ENCODE data around the gene SLC22A16.
A peak's percentile ranks its signal among the peaks of the same experiment; 100 is the strongest.
"Not testable (repeated sequence)": the region's sequence is repeated elsewhere in the genome, so short reads cannot be mapped to it uniquely, and the experiment has no call there.

SLC22A16 gene

DNA sequence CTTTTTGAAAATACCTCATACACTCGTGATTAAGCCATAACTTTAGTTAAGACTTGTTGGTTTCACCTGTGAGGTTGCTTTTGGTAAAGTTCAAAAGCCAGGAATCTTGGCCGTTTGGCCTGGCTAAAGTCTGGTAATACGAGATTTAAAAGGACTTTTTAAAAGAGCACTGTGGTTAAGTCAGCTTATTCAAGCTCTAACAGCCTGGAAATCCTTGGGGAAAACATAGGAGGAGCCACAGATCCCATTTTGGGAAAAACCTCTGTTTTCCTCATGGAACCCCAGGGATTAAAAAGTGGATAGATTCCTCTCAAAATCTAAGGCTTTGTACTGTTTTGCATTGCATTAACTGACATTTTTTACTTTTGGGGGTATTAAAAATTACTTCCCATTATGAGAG lies 13.7 kb upstream of the SLC22A16 start:
- no peak for DNase-seq

DNA sequence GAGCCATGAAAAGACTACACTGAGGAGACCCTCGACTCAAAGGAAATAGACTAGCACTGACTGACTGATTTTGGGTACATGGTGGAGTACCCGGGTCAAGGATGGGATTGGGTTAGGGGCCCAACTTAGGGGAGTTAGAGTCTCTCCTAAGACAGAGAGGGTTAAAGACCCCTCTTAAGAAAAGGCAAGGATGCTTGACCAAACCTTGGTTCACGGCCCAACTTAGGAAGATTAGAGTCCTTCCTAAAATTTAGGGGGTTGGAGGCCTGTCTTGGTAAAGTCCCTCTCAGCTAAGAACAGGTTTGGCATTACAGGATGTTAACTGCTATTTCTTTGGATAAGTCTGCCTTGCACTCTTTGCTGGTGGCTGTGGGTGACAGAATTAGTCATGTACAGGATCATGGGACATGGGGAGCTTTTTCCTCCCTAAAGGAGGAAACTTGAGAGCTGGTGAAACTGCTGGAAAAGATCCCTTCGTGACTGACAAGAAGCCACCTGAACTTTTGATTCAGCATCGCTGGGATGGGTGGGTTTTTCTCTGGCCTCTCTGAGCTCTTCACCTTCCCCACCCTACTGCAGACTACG lies 12.3 kb upstream of the SLC22A16 start:
- no peak for DNase-seq

DNA sequence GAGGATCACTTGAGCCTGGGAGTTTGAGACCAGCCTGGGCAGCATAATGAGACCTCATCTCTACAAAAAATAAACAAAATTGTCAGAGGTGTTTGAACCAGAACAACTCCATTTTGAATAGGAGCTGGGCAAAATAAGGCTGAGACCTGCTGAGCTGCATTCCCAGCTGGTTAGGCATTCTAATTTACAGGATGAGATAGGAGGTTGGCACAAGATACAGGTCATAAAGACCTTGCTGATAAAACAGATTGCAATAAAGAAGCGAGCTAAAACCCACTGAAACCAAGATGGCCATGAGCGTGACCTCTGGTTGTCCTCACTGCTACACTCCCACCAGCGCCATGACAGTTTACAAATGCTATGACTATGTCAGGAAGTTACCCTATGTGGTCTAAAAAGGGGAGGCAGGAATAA lies 11.6 kb upstream of the SLC22A16 start:
- DNase-seq = not testable (repeated sequence)

DNA sequence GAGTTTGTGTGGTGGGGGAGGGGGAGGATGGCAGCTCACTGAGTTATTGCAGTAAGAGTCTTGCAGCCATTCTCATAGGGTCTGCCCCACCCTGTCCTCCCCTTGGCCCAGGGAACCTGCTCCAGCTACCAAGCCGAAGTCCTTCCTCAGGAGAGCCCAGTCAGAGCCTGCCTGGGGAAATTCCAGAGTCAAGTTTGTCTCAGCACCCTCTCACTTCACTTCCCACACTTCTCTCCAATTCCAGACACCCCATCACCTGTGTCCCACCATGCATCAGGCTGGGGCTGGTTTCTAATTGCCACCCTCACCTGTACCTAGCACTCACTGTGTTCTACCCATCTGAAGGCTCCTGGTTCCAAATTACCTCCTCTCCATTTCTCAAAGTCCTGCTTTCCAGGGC lies 10.3 kb upstream of the SLC22A16 start:
- no peak for DNase-seq

DNA sequence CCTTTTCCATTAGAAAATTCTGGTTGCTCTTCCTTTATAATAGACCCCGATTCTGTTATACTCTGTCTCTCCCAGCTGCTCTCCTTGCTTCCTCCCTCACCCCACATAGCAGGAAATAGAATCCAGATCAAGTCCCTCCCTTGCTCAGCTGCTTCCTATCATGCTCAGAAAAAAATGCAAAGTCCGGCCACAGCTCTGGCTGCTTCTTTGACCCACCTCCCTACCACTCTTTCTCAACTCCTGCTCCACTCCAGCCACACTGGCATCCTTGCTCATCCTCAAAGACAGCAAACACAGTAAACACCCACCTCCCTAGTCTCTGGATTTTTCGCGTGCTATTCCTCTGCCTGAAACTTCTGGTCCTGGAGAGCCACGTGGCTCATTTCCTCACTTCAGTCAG lies 9.1 kb upstream of the SLC22A16 start:
- DNase-seq = no peak

DNA sequence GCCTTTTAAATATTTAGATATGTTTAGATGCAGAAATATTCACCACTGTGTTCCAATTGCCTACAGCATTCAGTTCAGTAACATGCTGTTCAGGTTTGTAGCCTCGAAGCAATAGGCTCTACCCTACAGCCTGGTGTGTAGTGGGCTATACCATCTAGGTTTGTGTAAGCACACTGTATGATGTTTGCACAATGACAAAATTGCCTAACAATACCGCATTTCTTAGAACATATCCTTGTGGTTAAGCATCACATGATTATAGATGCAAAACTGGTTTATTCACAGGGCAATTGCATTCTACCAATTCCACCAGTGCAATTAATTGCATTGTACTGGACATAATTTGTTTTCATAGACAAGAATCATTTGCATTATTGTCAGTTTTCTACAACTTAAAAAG lies 7.9 kb upstream of the SLC22A16 start:
- DNase-seq = no peak

DNA sequence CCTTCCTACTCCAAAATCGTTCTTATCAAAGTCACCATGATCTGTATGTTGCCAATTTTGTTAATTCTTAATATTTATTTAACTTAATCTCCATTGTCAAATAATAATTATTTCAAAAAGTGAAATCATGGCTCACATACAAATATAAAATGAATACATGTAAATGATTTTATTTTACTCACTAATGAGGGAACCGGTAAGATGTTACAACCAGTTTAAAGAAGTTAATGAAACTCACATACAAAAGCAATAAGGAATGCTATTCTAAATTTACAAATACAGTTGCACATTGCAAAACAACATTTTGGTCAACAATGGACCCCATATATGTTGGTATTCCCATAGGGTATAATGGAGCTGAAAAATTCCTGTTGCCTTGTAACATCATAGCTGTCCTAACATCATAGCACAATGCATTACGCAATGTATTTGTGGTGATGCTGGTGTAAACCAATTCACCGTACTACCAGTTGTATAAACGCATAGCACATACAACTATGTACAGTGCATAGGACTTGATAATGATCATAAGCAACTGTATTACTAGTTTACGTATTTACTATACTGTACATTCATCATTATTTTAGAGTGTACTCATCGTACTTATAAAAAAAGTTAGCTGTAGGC lies 6.5 kb upstream of the SLC22A16 start:
- DNase-seq = no peak

DNA sequence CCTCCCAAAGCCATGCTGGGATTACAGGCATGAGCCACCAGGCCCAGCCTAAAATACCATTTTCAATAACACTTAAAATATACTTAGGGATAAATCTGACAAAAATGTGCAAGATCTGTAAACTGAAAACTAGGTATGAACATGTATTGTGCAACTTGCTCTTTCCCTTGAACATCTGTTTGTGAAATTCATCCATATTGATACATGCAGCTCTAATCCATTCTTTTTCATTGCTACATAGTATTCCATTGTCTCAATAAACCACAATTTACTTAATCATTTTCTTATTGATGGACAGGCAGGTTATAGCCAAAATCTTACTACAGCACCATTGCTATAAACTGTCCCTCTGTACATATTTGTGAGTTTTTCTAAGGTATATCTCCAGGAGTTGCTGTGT lies 4.7 kb upstream of the SLC22A16 start:
- no peak for DNase-seq

DNA sequence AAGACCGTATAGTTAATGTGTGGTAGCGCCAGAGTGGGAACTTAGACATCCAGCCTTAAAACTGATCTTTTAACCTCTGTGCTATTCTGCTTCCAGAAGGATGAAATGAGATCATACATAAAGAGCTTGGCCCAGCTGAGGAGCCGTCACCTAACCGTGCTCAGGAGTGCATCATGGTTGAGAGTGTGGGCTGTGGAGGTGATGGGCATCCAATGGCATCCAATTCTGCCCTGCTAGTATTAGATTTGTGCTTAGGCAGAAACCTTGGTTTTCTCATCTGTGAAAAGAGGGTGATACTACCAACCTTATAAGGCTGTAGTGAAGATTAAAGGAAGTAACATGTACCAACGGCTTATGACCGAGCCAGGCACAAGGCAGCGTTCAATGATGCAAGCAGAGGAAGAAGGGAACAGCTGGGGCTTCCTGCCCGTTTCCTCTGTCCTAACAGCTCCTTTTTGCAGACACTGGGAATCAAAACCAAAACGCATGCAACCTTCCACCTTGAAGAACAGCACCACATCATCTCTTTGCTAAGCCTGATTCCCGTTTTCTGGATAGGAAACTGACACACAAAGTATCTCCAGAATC lies 1.3 kb downstream of the SLC22A16 start:
- no peak for DNase-seq

DNA sequence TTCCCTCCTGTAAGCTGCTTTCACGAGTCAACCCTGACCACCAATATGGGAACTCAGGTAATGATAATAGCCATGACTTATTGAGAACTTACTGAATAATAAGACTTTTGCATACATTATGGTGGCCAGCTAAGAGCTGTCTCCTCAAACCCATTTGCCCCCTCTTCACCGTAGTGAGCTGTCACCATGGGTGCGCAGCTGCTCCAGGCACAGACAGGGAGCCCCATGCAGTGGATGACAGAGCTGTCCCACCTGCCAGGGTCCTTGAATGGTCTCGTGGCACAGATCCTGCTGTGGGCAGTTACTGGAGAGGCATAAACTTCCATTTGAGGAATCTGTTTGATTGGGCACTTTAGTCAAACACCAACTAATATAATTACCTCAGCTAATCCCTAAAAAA lies 1.9 kb downstream of the SLC22A16 start:
- no peak for DNase-seq

DNA sequence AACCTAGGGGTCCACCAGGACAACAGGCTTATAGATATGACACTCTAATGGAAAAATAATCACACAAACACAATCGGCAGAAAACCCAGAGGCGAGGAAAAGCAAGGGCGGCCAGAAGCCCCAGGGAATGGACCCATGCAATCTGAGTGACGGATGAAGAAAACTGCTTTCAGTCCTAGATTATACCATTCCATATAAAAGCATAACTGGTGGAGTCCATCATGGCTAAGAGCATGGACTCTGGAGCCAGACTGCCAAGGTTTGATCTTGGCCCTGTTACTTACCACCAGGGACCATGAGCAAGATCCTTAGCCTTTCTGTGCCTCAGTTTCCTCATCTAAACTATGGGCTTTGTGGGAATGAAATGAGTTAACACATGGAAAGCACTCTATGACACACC lies 3.7 kb downstream of the SLC22A16 start:
- DNase-seq = no peak

DNA sequence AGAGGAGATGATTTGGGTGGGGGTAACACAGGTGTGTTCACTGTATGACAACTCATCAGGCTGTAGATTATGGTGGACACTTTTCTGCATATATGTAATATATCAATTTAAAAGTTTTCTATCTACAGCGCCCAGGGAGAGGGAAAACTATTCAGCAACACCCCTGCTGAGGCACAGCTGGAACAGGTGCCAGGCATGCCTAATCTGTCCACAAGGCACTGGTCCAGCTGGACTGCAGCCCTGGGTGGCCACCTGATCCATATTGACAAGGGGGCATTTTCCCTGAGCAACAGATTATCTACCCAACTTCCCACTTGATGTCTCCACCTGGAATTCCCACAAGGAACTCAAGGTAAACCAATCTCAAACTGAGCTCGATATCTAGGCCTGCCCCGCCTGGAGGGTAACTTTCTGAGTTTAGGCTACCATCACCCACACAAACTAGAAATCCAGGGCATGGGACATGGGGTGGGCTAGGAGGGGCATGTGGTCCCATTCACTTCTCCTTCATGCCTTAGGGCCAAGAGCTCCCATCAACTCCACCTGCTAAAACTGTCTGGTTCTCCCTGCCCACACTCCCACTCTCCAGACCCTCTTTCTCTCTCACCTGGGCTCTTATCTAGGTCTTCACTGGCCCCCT lies 4.6 kb downstream of the SLC22A16 start:
- DNase-seq = no peak

DNA sequence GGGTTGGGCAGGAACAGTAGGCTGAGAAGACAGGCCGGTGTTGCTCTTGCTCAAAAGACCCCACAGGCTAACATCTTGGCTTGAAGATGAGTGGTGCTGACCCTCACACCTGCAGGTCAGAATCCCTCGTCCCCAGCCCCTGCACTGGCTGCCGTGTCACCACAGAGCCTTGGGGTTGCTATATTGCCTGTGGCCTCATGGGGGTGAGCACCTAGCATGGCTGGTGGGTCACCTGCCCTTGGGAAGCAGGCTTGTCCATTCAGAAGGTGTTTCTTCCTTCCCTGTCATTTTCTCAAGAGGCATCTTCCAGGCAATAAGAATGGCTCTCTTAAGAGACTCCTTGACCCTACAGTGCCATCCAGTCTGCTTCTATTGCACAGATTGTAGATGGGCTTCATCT lies 7.7 kb downstream of the SLC22A16 start:
- DNase-seq = no peak

DNA sequence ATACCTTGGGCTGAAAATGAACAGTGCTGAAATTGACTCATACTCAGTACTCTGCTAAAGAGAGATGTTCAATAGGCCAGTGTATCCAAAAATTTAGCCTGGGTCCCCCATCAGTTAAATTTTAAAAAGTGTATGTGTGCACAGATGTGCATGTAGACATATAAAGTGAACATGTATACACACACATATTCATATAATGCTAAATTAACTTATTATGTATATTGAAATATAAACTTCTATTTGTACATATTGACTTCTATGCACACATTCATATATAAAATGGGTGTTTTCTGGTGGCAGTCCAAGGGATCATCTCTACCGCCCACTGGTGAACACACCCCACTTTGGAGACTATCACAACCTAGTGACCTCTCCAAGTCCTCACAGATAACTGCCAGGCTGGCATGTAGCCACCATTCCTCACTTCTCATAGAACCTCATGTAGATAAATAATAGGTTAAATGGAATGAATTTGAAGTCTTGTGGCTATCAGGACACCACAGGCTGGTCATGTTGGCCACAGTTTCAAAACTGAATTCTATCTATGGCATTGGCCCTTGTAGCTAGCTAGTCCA lies 8.8 kb downstream of the SLC22A16 start:
- DNase-seq = no peak

DNA sequence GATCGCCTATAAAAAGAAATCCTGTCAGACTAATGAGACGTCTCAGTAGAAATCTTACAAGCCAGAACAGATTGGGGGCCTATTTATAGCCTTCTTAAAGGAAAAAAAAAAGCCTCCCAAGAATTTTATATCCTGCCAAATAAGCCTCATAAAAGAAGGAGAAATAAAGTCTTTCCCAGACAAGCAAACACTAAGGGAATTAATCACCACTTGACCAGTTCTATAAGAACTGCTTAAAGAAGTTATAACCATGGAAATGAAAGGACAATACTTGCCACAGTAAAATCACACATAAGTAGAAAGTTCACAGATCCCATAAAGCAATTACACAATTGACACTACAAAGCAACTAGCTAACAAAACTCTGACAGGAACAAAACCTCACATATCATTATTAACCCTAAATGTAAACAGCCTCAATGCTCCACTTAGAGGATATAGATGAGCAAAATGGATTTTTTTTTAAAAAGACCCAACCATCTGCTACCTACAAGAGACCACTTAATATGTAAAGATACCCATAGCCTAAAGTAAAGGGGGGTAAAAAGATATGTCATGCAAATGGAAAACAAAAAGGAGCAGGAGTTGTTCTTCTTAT lies 13.4 kb downstream of the SLC22A16 start:
- no peak for DNase-seq

DNA sequence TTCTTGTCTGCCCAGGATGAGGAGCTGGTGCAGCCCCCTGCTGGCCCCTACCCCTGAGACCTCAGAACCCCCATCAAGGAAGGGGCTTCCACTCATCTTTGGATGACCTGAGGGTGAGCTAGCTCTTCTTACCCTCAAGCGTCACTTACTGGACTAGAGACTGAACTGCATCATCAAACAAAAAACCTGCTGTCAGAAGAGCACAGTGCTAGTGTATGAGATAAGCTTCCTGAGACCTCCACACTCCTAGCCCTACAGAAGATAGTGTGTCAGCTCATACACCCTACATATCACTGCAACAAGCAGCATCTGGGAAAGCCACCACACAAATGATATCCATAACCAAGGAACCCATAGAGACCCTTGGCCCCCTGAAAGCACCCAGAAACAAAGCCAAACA lies 15.0 kb downstream of the SLC22A16 start:
- DNase-seq = no peak

DNA sequence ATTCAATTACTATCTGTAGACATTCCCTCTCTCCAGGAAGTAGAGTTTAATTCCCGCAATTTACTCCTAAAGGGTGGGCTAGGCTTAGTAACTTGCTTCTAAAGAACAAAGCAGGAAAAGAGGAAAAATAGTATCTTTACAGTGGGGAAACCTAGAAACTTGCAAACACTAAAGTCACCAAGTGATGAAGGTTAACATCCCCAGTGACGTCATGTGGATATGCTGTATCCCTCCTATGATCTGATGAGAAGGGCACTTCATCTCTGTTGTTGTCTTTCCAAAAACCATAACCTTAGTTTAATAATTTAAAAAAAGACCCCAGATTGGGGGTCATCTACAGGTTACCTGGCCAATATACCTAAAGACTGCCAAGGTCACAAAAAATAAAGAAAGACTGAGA lies 17.3 kb downstream of the SLC22A16 start:
- DNase-seq = no peak

DNA sequence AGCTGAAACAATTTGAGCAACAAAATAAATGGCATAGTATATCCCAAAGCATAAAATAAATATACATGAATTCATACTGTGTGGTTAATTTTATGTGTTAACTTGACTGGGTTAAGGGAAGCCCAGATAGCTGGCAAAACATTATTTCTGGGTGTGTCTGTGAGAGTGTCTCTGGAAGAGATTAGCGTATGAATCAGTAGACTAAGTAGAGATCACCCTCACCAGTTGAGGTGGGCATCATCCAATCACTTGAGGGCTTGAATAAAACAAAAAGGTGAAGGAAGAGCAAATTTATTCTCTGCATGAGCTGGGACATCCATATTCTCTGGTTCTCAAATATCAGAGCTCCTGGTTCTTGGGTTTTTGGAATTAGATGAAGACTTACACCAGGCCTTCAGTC lies 17.9 kb downstream of the SLC22A16 start:
- no peak for DNase-seq

DNA sequence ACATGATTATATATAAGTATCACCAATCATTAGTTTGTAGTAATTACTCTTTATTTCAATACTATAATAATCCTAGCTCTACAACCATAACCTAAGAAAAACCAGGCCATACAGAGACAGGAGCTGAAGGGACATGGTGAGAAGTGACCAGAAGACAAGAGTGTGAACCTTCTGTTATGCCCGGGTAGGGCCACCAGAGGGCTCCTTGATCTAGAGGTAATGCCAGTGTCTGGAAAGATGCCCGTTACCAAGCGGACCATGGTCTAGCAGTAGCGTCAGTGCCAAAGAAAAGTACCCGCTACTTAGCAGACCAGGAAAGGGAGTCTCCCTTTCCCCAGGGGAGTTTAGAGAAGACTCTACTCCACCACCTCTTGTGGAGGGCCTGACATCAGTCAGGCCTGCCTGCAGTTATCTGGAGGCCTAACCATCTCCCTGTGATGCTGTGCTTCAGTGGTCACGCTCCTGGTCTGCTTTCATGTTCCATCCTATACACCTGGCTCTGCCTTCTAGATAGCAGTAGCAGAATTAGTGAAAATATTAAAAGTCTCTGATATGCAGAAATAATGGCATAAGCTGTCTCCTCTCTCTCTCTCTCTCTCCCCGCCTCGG lies 18.7 kb downstream of the SLC22A16 start:
- peak; percentile 9 for DNase-seq

DNA sequence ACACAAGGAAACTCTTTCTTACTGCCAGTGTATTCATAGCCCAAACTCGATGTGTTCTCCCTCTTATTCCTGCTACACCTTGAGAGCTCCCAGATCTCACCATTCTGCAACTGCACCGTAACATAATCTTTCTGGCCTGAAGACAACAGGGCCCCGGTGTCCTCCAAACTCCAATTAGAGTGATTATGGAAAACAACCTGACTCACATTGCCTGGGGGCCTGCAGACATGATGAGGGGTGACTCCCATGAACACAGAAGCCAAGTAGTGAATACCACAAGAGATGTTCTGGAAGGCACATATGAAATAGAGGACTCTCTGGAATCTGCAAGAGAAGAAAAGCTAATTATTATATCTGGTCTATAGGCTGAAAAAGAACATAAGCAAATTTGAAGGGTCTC lies 19.7 kb downstream of the SLC22A16 start:
- DNase-seq = no peak

DNA sequence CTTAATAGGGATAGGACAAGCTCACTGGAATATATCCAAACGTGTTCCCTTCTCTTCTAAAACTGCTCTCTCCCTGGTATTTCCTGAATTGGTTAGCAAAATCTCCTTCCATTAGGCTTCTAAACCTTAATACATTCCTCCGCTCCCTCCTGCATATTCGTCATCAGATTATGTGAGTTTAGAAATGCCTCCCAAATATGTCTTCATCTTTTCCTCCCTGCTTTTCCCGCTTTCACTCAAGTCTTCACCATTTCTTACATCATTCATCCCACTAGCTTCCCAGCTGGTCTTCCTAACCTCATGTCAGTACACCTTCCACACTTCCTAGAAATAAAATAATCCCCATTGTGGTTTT lies 26.9 kb downstream of the SLC22A16 start:
- no peak for DNase-seq

DNA sequence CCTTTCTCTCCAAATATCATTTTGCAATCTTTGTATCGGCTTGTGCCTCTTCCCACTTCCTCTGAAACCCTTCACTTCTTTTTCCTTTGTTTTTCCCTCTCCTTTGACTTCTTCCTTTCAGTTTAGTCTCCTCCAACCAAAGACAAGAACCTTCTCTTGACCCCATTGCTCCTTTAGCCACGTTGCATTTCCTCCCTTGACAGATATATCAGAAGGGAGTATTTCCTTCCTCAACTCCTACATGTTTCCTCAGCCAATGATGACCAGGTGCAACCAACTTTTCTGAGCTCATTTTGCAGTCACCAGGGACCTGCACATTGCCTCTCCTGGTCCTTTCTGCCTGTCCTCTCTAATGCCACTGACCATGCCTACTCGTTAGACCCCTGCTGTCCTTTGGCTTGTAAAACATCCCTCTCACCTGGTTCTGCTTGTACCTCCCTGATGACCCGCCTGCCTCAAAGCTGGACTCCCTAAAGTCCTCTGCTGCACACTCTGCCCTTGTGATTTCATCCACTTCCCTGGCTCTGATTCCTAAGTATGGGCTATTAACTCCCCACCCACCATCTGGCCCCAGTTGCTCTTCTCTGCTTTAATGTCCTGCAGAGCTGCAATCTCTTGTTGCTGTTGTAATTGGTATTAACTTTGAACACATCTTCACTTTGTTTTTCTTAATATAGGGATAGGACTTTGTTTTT lies 27.4 kb downstream of the SLC22A16 start:
- no peak for DNase-seq

DNA sequence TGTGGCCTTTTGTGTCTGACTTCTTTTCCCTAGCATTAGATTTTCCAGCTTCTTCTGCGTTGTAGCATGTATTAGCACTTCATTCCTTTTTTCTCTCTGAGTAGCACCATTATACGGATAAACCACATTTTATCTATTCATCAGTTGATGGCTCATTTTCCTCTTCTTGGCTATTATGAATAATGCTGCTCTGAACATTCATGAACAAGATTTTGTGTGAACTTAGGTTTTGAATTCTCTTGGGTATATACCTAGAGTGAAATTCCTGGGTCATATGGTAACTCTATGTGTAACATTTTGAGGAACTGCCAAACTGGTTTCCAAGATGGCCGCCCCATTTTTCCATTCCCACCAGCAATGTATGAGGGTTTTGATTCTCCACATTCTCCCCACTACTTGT lies 28.7 kb downstream of the SLC22A16 start:
- no peak for DNase-seq

All from GOT3 (cell line).